HepG2 (cell line): ENCODE measurements around the gene ZNFX1. TPM values are rescaled to one million over a fixed set of nuclear protein-coding genes. Genes with fewer than 3 reads are reported as not detected.

Experiments used
- ERF ChIP-seq: IDR thresholded peaks from 2 replicates; pipeline ENCODE4 v1.6.1; 2018; ENCODE audit warnings: missing biosample characterization, missing genetic modification reagents
- GABPB1 ChIP-seq: IDR thresholded peaks from 2 replicates; pipeline ENCODE4 v1.6.1; 2016; ENCODE audit warnings: mild to moderate bottlenecking, missing genetic modification reagents, moderate library complexity, missing compliant biosample characterization
- ISL2 ChIP-seq: sonication (generic); formaldehyde crosslinking; IDR thresholded peaks from 2 replicates; pipeline ENCODE4 v1.5.0; 2020; ENCODE audit warnings: missing genetic modification reagents
- MTA1 ChIP-seq: sonication (generic); formaldehyde crosslinking; IDR thresholded peaks from 2 replicates; pipeline ENCODE4 v1.4.0; 2020; ENCODE audit warnings: missing genetic modification reagents, mild to moderate bottlenecking, borderline replicate concordance
- NCOR1 ChIP-seq: fragments of 200-600 bp; sonication (generic); IDR thresholded peaks from 2 replicates; pipeline ENCODE4 v1.7.0; 2017; ENCODE audit warnings: antibody characterized with exemption, low read length, borderline replicate concordance
- NR1H2 ChIP-seq: sonication (generic); formaldehyde crosslinking; IDR thresholded peaks from 2 replicates; pipeline ENCODE4 v1.8.1; 2022; ENCODE audit warnings: low read depth, missing genetic modification reagents, borderline replicate concordance
- NR3C1 ChIP-seq: sonication (generic); formaldehyde crosslinking; IDR thresholded peaks from 2 replicates; pipeline ENCODE4 v1.4.0; 2020; ENCODE audit warnings: missing genetic modification reagents
- PAF1 ChIP-seq: IDR thresholded peaks from 2 replicates; pipeline ENCODE4 v1.6.1; 2016; ENCODE audit warnings: missing genetic modification reagents, missing compliant biosample characterization
- PCBP2 ChIP-seq: fragments of 200-400 bp; formaldehyde crosslinking; optimal IDR thresholded peaks from 2 replicates; pipeline ENCODE3; 2018; ENCODE audit warnings: low read length, low read depth; ENCODE audit not compliant: poor library complexity, severe bottlenecking
- REXO4 ChIP-seq: sonication (generic); formaldehyde crosslinking; IDR thresholded peaks from 2 replicates; pipeline ENCODE4 v1.8.0; 2022; ENCODE audit warnings: missing genetic modification reagents, mild to moderate bottlenecking, borderline replicate concordance
- SCMH1 ChIP-seq: sonication (generic); formaldehyde crosslinking; IDR thresholded peaks from 2 replicates; pipeline ENCODE4 v1.9.0; 2021; ENCODE audit warnings: missing genetic modification reagents, mild to moderate bottlenecking, borderline replicate concordance
- TGIF2 ChIP-seq: IDR thresholded peaks from 2 replicates; pipeline ENCODE4 v1.6.1; 2016; ENCODE audit warnings: control low read depth, missing compliant biosample characterization
- TOE1 ChIP-seq: sonication (generic); formaldehyde crosslinking; IDR thresholded peaks from 2 replicates; pipeline ENCODE4 v1.4.0; 2020; ENCODE audit warnings: mild to moderate bottlenecking, missing genetic modification reagents
- WIZ ChIP-seq: sonication (generic); formaldehyde crosslinking; IDR thresholded peaks from 2 replicates; pipeline ENCODE4 v1.5.1; 2020; ENCODE audit warnings: mild to moderate bottlenecking, missing genetic modification reagents
- ZC3H13 ChIP-seq: sonication (generic); formaldehyde crosslinking; IDR thresholded peaks from 2 replicates; pipeline ENCODE4 v1.8.1; 2023; ENCODE audit warnings: mild to moderate bottlenecking, missing genetic modification reagents, moderate library complexity
- ZKSCAN5 ChIP-seq: sonication (generic); formaldehyde crosslinking; IDR thresholded peaks from 2 replicates; pipeline ENCODE4 v1.5.1; 2020; ENCODE audit warnings: mild to moderate bottlenecking, missing genetic modification reagents
- ZNF12 ChIP-seq: sonication (generic); formaldehyde crosslinking; IDR thresholded peaks from 2 replicates; pipeline ENCODE4 v1.5.0; 2020; ENCODE audit warnings: missing genetic modification reagents
- ZNF280B ChIP-seq: sonication (generic); formaldehyde crosslinking; IDR thresholded peaks from 2 replicates; pipeline ENCODE4 v1.5.0; 2020; ENCODE audit warnings: missing genetic modification reagents, mild to moderate bottlenecking, borderline replicate concordance
- ZNF549 ChIP-seq: sonication (generic); formaldehyde crosslinking; IDR thresholded peaks from 2 replicates; pipeline ENCODE4 v1.5.0; 2020; ENCODE audit warnings: missing genetic modification reagents
- ZNF550 ChIP-seq: sonication (generic); formaldehyde crosslinking; IDR thresholded peaks from 2 replicates; pipeline ENCODE4 v1.4.0; 2020; ENCODE audit warnings: mild to moderate bottlenecking, missing genetic modification reagents, borderline replicate concordance
- ZNF569 ChIP-seq: sonication (generic); formaldehyde crosslinking; IDR thresholded peaks from 2 replicates; pipeline ENCODE4 v1.5.0; 2020; ENCODE audit warnings: mild to moderate bottlenecking, missing genetic modification reagents, moderate library complexity, borderline replicate concordance
- ZNF609 ChIP-seq: sonication (generic); formaldehyde crosslinking; IDR thresholded peaks from 2 replicates; pipeline ENCODE4 v1.4.0; 2020; ENCODE audit warnings: mild to moderate bottlenecking, missing genetic modification reagents, borderline replicate concordance
- ZNF816 ChIP-seq: sonication (generic); formaldehyde crosslinking; IDR thresholded peaks from 2 replicates; pipeline ENCODE4 v1.8.0; 2022; ENCODE audit warnings: missing genetic modification reagents, mild to moderate bottlenecking, borderline replicate concordance
- ZNF883 ChIP-seq: sonication (generic); formaldehyde crosslinking; IDR thresholded peaks from 2 replicates; pipeline ENCODE4 v1.5.1; 2020; ENCODE audit warnings: mild to moderate bottlenecking, missing genetic modification reagents; ENCODE audit errors: not compliant biosample characterization
- ZSCAN22 ChIP-seq: sonication (generic); formaldehyde crosslinking; IDR thresholded peaks from 2 replicates; pipeline ENCODE4 v1.4.0; 2020; ENCODE audit warnings: mild to moderate bottlenecking, missing genetic modification reagents
- polyA plus RNA-seq, 8 experiments: library from polyadenylated mRNA; depleted of rRNA in 3 of 8; stranded (reverse) in 7 of 8; unstranded in 1 of 8; fragments of >200 nt; fragmentation: Illumina TruSeq in 4 of 8; extraction: Trizol in 4 of 8; gene quantifications; 2 replicates each; pipeline versions ENCODE4 v1.2.1 to v1.2.3, GENCODE V29; 2011 to 2016; ENCODE audit warnings: low read depth in 4 of 8, missing spikeins in 1 of 8, mixed read lengths in 1 of 8; ENCODE audit not compliant: insufficient read depth in 1 of 8
- total RNA-seq, 5 experiments: library from RNA; depleted of rRNA; stranded (reverse); fragments of >200 nt; fragmentation: Illumina TruSeq; extraction: Trizol; gene quantifications; 2 replicates each; pipeline ENCODE4 v1.2.3, GENCODE V29; 2016; ENCODE audit warnings: low read depth in 1 of 5

ZNFX1 gene
- total and polyA plus RNA-seq, 2 of the 13 experiments (the other 11 are each of a cell fraction or from before 2014, with no cell fraction given): 2.9 to 11.1 TPM

- TF ChIP-seq PCBP2 (no peak), ZNF280B (CRISPR knock-in tag) (no peak), ERF (no peak), ZNF883 (CRISPR knock-in tag) (no peak), TOE1 (CRISPR knock-in tag) (no peak), PAF1 (CRISPR knock-in tag) (peak; percentile 0; the same call in 1 of the 2 replicates), NR1H2 (CRISPR knock-in tag) (no peak), SCMH1 (no peak), MTA1 (no peak), ZNF549 (CRISPR knock-in tag) (0 out of 2 replicates have a peak, but pooled peaks have one; percentile 78), TGIF2 (CRISPR knock-in tag) (0 out of 2 replicates have a peak, but pooled peaks have one; percentile 44), ZNF550 (CRISPR knock-in tag) (no peak), GABPB1 (no peak), ZNF816 (CRISPR knock-in tag) (no peak), ZC3H13 (no peak), NCOR1 (no peak), ISL2 (CRISPR knock-in tag) (peak; percentile 10; the same call in 1 of the 2 replicates), ZNF569 (CRISPR knock-in tag) (0 out of 2 replicates have a peak, but pooled peaks have one; percentile 85), ZNF609 (CRISPR knock-in tag) (no peak), WIZ (CRISPR knock-in tag) (0 out of 2 replicates have a peak, but pooled peaks have one; percentile 45), REXO4 (CRISPR knock-in tag) (no peak), NR3C1 (CRISPR knock-in tag) (no peak), ZKSCAN5 (no peak), ZNF12 (CRISPR knock-in tag) (no peak), ZSCAN22 (CRISPR knock-in tag) (no peak)
Measured at GRCh38 chr20:49278818-49279676, 1.2 kb upstream of the ZNFX1 start (continued).
